GM12892 (cell line): ENCODE results near the gene SLC4A1.

Source experiments
- DNase-seq: peaks from one replicate; pipeline ENCODE4 v3.0.0; 2011; ENCODE audit not compliant: insufficient read length
- FAIRE-seq: peaks from 2 replicates; lab custom pipeline; 2011; peaks lifted over from hg19 to GRCh38; lab: Jason Lieb, UNC
- POLR2A ChIP-seq: IDR thresholded peaks from 2 replicates; pipeline ENCODE4 v1.6.1; 2011; ENCODE audit warnings: low read depth, low read length, control low read depth
- POLR2AphosphoS5 ChIP-seq: IDR thresholded peaks from 2 replicates; pipeline ENCODE4 v1.6.1; 2011; ENCODE audit warnings: low read depth, low read length, control low read depth
- TAF1 ChIP-seq: IDR thresholded peaks from 2 replicates; pipeline ENCODE4 v1.6.1; 2011; ENCODE audit warnings: low read depth, mild to moderate bottlenecking, control low read depth, low read length, borderline replicate concordance

Gene SLC4A1

DNA sequence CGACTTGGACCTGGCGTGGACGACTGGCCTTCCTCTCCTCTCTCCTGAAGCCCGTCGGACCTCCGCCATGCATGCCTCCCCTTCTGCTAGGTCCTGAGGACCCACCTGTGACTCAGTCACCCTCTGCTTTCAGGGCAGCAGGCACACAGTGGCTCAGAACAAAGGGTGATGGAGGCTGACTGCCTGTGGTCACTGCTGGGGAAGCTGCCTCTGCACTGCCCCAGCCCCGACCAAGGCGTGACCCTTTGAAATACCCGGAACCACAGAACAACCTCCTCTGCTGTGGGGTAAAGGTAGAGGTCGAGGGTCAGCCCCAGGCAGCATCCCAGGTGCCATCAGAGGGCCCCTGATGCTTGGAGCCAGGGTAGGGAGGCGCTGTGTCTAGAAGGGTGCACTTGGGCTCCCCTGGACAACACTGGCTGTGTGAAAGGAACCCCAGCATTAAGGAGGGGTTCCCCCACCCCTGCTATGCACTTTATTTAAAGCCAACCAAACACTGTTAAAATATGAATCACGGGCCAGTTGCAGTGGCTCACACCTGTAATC is 12.5 kb upstream of the SLC4A1 start:
- TF ChIP-seq TAF1 = no peak
- TF ChIP-seq POLR2AphosphoS5 = no peak
- no peak for TF ChIP-seq POLR2A
- no peak for FAIRE-seq
- no peak for DNase-seq

DNA sequence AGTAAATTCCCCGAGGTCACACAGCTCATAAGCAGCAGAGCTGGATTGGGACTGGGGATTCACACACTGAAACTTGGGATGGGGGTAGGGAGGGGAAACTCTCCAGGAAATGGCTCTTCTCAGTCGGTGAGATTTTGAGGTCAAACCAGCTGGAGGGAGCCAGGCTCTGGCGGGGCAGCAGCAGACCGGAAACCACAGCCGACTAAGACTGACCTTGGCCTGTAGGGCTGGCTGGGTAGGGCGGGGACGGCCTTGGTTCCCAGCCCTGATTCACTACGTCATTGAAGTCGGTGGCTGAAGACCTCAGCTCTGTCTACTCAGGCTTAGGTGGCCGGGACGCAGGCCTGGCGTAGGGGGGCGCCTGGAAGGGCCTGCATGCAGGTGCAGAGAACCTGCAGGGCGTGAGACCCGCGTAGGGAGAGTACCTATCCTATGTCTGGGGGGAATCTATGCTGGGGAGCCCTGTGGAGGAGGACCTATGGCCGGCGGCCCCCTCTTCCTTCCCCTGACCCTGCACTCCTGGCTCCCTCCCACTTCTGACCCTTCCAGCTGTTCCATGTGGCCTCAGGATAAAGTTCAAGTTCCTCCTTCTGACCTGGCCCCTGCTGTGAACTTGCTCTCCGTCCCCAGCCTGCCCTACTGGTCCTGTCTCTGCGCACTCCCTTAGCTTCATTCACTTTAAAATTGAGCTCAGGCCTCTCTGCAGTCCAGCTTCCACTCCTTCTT is 11.9 kb upstream of the SLC4A1 start:
- FAIRE-seq (peak; percentile 86), DNase-seq (no peak)
- no peak for TF ChIP-seq POLR2A
- no peak for TF ChIP-seq POLR2AphosphoS5
- TF ChIP-seq TAF1 = no peak

DNA sequence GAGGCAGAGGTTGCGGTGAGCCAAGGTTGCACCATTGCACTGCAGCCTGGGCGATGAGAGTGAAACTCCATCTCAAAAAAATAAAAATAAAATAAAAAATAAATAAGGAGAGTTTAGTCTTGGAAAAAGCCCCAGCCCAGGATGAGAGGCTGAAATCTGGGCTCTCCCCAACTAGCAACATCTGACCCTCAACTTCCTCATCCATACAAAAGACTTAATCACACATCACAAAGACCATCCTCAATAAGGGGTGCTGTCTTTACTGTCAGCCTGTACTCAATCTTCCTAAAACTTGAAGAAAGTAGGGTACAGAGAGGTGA is 11.4 kb upstream of the SLC4A1 start:
- DNase-seq (no peak), FAIRE-seq (no peak)
- TF ChIP-seq TAF1 (no peak), POLR2AphosphoS5 (no peak), POLR2A (no peak)

DNA sequence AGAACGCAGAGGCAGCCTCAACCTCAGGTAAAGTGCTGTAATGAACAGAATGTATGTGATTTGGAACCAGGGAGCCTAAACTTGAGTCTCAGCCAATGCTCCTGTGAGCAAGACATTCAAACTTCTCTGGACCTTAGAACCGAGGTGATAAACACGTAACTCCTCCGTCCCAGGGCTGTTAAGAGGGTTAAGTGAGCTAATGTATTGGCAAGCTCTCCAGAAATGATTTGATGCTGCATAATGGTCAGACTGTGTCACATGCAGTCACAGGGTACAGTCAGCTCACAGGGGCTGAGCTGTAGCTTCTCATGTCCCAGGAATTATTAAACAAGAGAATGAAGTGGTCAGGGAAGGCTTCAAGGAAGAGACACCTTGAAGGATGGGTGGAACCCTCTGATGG is 10.0 kb upstream of the SLC4A1 start:
- no peak for FAIRE-seq
- DNase-seq = no peak
- TF ChIP-seq POLR2A (no peak), POLR2AphosphoS5 (no peak), TAF1 (no peak)

DNA sequence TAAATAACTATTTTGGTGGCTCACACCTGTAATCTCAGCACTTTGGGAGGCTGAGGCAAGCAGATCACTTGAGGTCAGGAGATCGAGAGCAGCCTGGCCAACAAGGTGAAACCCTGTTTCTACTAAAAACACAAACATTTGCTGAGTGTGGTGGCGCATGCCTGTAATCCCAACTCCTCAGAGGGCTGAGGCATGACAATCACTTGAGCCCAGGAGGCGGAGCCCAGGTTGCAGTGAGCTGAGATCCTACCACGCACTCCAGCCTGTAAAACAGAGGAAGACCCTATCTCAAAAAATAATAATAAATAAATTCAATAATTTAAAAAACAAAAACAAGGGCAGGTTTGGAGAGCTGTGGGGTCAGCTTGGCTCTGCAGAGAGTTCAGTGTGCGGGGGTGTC is 5.7 kb upstream of the SLC4A1 start:
- no peak for TF ChIP-seq TAF1
- no peak for TF ChIP-seq POLR2A
- TF ChIP-seq POLR2AphosphoS5 = no peak
- FAIRE-seq (no peak), DNase-seq (no peak)

DNA sequence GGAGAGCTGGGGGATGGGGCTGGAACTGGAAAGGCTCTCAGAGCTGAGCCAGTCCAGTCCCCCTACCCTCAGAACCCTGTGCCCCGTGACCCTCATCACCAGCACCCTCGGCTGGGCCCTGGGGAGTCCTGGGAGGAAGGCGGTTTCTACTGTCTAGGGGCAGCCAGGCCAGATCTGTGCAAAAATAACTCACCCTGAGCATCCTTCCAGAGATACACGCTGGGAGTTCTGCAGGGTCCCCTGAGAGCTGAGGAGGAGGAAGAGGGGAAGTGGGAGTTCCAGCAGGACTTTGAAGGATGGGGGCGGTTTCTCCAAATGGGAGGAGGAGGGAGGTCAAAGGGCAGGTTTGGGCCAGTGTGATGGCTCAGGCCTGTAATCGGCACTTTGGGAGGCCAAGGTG is 5.0 kb upstream of the SLC4A1 start:
- FAIRE-seq (no peak), DNase-seq (no peak)

DNA sequence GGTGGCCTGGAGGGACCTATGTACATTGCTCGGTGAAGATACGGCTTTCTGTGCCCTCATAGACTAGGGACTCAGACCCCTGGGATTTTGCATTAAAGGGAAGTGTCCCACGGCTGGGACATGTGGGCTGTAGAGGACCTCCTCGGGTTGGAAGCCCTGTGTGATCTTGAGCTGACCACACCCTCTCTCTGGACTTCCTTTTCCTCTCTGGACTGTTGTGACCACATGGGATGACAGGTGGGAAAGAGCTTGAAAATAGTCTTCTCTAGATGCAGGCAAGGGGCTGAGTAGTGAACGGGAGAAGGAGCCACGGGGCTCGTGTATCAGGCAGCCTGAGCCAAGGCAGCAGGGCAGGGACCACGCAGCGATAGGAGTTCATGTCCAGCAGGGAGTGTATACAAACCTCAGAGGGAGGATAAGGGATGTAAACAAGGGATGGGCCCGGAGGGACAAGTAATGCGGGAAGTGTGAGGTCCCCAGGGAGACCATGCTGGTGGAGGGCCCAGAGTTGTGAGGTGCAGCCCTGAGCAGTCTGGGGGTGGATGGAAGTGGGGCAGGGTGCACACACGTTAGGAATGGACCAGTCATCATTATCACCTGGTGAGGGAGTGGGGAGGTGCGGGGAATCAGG is 4.5 kb upstream of the SLC4A1 start:
- no peak for TF ChIP-seq POLR2AphosphoS5
- TF ChIP-seq TAF1 = no peak
- no peak for TF ChIP-seq POLR2A
- DNase-seq = no peak
- FAIRE-seq = no peak

More for the DNA sequence above, 5.0 kb upstream of the SLC4A1 start:
- no peak for TF ChIP-seq POLR2A
- no peak for TF ChIP-seq TAF1
- no peak for TF ChIP-seq POLR2AphosphoS5

DNA sequence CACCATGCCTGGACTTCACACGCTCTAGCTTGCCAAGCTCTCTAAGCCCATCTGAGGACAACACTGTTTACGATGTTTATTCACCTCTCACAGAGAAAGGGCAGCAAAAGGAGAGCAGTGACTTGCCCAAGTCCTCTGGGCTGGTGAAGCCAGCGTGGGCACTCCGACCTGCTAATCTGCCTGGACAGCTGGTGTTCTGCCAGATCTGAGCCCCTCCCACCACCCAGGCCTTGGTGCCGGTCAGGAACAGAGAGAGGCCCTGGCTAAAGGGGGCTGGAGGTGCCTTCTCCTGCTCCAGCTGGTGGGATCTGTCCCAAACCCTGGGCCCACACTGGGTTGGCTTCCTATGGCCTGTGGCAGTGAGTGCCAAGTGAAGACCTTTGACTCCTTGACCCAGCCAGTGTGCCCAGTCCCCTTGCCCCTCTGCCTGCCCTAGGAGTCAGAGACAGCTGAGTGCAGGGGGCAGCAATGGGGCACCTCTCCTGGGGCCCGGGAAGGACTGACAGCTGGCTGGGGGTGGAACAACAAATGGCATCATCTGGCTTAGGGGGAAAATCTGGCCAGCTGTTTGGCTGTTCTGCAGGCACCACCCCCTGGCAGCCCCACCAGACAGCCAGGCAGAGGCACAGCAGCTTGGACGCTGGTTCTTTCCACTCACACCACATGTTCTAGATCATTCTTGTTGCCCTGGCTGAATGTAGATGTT is 1.8 kb upstream of the SLC4A1 start:
- TF ChIP-seq TAF1 = no peak
- no peak for TF ChIP-seq POLR2A
- DNase-seq = no peak
- FAIRE-seq = no peak

DNA sequence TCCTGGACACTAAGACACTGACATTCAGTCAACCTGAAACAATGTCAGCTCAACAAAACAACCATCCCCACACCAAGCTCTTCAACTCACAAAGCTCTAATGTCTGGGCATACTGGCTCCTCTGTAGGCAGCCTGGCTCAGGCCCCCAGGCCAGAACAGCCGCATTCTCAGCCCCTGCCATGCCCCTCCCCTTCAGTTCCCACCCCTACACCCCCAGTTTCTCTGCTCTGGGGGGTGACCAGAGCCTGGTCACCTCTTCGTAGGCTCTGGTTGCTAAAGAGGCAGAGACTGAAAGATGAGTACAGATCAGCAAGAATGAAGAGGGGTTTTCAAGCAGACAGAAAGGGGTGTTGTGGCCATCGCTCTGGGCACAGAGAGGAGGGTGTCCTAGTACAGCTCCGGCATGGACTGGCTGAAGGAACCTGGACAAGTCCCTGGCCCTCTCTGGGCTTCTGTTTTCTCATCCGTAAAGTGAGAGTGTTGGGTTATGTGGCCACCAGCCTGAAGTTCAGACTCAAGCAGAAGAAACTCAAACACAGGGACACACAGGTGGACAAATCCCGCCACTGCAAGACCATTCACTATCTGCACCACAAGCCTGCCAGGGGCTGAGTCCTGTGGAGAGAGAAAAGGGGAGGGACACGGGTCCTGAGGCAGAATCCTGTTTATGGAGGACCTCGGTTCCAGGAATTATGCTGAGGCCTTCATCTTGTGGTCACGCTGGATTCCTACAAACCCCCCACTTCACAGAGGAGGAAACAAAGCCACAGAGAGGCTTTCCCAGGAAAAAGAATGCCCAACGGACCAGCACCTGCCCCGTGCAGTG is 987 bp upstream of the SLC4A1 start:
- TF ChIP-seq TAF1 (no peak), POLR2A (no peak), POLR2AphosphoS5 (no peak)
- DNase-seq (no peak), FAIRE-seq (no peak)

DNA sequence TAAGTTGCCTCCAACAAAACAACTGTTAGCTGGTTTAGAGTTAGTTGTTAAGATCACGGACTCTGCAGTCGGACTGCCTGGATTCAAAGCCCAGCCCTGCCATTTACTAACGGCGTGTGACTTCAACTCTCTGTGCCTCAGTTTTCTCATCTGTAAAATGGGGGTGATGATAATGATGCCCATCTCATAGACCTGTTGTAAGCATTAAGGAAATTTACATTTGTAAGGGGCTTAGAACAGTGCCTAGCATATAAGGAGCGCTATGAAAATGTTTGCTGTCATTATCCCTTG is 825 bp downstream of the SLC4A1 start:
- FAIRE-seq (no peak), DNase-seq (no peak)
- TF ChIP-seq POLR2A (no peak), POLR2AphosphoS5 (no peak), TAF1 (no peak)

DNA sequence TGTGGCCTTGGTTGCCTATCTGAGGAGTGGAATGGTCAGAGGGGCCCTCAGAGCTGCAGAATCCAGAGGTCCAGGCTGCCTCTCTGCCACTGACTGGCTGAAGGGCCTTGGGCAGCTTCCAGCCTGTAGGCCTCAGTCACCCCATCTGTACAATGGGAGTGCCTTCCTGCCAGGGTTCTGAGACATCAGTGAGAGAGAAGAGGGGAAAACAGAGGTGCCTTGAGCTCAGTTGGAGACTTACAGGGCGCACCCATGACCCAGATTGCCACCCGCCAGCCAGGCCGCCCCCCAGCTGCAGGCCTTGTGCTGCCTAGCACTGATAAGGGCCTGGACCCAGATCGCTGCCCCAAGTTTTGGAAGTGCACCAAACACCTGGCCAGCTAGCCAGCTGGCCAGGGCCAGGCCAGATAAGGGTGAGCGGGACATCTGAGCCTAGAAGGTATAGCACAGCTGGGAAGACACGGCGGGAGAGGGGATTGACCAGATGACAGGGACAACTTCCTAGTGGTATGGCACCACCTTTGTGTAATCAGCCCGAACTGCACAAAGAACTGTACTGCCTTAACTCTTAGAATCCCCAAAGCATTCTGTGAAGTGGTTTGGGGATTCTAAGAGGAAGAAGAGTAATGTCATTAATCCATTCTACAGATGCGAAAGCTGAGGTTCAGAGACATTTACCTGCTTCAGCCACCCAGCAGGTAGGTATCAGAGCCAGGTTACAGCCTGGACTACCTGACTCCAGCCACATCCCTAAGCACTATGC is 1.4 kb downstream of the SLC4A1 start:
- TF ChIP-seq POLR2A (no peak), POLR2AphosphoS5 (no peak), TAF1 (no peak)
- DNase-seq = no peak

More for the DNA sequence above, 1.4 kb downstream of the SLC4A1 start:
- no peak for FAIRE-seq
